HG02884 (cell line): ENCODE results near the gene HTR7.

Source experiments
- ATAC-seq: cut with Tn5 transposase; IDR thresholded peaks from one replicate; pipeline ENCODE4 v1.9.1; 2021; ENCODE audit warnings: mild to moderate bottlenecking, moderate library complexity; ENCODE audit not compliant: unreplicated experiment

HTR7 gene

GRCh38 chr10:90745565-90745964 lies 112.3 kb downstream of the HTR7 start:
- ATAC-seq = no peak

- ATAC-seq = no peak
Observed at GRCh38 chr10:90743291-90743690, 114.5 kb downstream of the HTR7 start.

DNA sequence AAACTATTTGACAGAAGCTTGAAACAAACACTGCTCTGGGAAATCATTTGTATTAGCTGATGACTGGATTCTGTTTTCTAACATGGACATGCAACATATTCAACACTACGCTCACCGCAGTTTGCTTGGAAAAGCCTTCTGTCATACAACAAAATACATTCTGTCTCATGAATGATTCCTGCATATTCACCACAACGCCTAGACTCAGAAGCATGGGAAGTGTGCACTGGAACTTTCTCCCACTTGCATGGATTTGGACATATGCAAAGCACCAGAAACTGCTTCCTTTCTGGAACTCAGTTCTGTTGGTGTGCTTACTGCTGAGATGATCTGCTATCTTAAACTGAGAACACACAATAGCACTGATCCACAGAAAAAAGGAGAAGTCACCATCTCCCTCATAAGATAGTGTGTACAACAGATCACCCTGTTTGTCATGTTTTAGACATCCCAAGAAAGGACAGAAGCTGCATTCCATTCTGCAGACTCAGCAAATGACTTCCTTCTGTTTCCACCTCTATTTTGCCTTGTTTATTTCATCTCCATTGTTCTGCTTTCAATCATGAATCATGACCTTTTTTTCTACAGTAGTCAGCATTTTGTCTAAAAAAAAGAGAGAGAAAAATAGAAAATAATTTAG lies 115.8 kb downstream of the HTR7 start:
- no peak for ATAC-seq

- no peak for ATAC-seq
Observed at GRCh38 chr10:90740265-90740664, 117.6 kb downstream of the HTR7 start.

- ATAC-seq = no peak
Observed at GRCh38 chr10:90738885-90739284, 119.0 kb downstream of the HTR7 start.

DNA sequence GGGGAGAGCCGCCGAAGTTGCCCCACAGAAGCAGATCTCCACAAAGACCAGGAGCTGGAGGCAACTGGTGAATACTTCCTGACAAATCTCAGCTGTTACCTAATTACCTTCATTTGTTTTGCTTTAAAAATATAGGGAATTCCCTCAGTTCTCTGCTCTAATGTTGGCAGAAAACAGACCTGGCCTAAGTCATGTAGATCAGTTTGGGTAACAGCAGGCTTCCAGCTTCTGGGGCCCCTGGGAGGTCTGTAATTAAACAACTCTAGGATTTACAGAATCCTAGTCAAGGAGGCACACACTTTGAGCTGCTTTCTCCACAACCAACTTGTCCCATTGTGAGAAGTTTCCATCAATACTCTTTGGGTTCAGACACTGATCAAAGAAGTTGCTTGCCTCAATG lies 123.4 kb downstream of the HTR7 start:
- ATAC-seq = no peak

DNA sequence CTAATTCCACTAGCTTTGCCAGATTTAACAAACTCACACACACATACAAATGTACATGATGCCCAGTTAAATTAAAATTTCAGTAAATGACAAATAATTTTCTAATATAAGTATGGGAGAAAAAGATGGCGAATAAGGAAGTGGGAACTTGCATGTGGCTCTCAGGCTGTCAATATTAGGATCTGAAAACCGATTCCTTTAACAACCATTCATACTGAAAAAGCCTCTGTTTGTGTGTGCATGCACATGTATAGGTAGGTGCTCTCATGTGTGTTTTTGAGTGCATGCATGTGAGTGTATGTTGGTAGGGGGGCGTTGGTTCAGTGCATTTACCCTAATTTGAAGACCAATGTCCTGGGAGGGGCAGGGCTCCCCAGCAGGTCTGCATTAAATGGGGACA lies 125.3 kb downstream of the HTR7 start:
- no peak for ATAC-seq

- ATAC-seq = no peak
Observed at GRCh38 chr10:90723416-90724068, 134.3 kb downstream of the HTR7 start.

DNA sequence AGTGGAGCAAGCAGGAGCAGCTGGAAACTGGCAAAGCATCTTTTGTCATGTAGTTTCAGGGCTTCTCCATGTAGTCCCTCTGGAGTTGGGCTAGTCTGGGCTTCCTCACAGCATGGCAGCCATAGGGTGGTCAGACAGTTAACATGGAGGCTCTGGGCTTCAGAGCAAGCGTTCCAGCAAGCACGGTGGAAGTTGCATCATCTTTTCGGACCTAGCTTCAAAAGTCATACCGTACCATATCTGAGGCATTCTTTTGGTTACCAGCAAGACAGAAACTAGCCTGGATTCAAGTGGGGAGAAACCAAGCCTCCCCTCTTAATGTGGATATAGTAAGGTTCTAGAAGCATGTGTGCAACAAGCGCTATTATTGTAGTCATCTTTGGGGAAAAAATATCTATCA lies 135.0 kb downstream of the HTR7 start:
- no peak for ATAC-seq

GRCh38 chr10:90718182-90718581 lies 139.7 kb downstream of the HTR7 start:
- ATAC-seq = no peak

- ATAC-seq = no peak
Observed at GRCh38 chr10:90712529-90712928, 145.3 kb downstream of the HTR7 start.

DNA sequence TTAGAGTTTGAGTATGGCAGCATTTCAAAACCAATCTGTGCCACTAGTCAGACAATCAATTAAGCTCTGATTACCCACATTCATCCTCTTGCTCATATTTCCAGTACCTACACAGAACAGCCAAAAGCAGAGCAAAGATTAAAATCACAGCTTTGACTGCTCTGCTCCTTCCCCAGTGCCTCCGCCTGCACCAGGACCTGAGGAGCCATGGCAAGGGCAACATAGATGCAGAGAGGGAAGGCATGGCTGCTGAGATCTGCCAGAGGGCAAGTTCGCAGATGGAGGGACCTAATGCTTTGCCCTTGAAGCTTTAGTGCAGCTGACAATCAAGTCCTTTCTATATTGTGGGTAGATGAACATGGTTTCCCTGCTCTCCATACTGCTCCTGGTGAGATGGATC lies 148.1 kb downstream of the HTR7 start:
- no peak for ATAC-seq

DNA sequence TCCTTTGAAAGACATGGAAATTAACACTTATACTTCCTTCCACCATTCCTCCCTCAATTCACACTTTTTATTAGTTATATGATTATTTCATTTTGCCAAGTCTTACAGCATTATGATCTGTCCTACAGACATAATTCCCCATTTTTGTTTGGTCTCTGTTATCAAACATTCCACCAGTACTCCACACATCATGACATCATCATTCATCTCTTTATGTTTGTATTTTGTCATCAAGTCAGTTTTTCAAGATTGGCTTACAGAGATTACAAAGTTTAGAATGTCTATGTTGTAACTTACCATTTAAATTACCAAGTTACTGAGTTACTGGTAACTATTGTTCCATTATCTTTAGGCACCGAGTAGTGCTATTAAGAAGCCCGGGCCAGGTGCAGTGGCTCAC lies 150.2 kb downstream of the HTR7 start:
- no peak for ATAC-seq

DNA sequence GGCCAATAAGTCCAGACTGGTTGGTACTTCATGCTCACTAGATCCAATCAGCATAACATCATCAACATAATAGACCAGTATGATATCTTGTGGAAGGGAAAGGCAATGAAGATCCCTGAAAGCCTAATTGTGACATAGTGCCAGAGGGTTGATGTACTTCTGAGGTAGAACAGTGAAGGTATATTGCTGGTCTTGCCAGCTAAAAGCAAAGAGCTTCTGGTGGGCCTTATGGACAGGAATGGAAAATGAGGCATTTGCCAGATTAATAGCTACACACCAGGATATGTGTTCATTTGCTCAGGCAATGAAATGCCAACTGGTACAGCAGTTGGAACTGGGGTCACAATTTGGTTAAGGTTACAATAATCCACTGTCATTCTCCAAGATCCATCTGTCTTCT lies 156.4 kb downstream of the HTR7 start:
- no peak for ATAC-seq

DNA sequence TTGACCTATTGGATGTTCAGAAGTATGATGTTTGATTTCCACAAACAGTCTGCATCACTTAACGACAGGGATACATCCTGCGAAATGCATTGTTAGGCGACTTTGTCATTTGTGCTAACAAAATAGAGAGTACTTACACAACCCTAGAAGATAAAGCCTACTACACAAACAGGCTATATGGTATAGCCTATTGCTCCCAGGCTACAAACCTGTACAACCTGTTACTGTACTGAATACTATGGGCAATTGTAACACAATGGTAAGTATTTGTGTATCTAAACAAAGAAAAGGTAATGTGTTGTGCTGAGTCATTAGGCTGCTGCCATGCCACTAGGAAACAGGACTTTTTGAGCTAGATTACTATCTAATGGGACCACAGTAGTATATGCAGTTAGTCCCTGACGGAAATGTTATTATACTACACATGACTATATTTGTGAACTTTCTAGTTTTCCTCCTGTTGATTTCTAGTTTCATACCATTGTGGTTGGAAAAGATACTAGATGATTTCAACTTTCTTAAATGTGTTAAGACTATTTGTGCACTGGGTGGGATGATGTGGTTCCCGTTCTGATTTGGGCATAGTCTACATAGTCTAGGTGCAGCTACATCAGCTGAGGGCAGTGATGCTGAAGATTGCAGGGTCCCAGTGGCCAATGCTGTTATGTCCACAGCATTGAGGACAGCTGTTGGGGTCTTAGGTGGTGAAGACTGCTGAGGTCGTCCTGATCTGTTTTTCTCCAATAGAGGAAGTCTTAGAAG lies 161.7 kb downstream of the HTR7 start:
- ATAC-seq = no peak
